HG03103 (cell line): Measurements from ENCODE around the gene TNFAIP8L3.
"Not testable (repeated sequence)": the region's sequence is repeated elsewhere in the genome, so short reads cannot be mapped to it uniquely, and the experiment has no call there.

Source experiments
- ATAC-seq: cut with Tn5 transposase; IDR thresholded peaks from one replicate; pipeline ENCODE4 v1.9.1; 2021; ENCODE audit warnings: low read depth; ENCODE audit not compliant: unreplicated experiment

TNFAIP8L3 gene

DNA sequence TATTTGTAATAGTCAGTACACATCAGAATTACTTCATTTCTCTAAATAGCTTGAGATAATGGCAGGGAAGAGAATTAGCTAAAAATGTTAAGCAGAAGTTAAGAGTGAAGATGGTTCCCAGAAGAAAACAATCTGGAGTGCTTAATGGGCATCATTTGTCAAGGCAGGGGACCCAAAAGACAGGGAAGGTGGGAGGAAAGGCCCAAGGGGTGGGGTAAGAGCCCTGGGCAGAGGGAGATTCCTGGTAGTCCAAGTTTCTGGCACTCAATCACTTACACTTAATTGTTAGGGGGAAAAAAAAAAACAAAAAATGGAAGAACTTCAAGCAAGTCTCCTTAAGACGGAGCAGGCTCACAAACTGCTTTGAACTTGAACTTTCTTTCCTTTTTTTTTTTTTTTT is 28.9 kb downstream of the TNFAIP8L3 start:
- ATAC-seq: no peak

DNA sequence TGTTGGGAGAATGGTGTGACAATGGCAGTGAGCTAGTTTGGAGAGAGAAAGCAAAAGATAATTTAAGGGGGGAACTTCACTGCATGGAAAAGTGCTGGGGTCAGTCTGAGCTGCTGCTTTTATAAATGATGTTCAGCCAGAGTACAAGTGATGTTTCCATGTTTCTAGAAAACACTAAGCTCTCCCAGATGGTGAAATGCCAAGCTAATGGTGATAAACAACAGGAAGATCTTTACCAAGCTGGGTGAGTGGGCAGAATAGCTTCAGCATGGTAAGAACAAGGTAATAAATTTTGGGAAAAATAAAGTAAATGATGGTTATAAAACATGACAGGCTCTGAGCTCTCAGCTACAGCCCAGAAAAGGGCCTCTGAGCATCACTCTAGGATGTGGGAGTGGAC is 29.4 kb downstream of the TNFAIP8L3 start:
- ATAC-seq: no peak

DNA sequence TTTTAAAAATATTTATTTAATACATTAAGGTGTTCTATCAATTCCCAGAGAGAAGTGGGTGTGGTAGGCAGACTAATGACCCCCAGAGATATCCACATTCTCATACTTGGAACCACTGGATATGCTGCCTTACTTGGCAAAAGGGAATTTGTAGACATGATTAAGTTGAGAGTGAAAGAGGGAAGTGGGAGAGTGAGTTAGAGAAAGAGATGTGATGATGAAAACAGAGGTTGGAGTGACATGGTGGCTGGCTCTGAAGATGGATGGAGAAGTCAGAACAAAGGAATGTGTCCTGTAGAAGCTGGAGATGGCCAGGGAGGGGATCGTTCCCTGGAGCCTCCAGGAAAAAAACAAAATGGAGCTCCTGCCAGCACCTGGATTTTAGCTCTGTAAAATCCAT is 32.0 kb downstream of the TNFAIP8L3 start:
- ATAC-seq: no peak

DNA sequence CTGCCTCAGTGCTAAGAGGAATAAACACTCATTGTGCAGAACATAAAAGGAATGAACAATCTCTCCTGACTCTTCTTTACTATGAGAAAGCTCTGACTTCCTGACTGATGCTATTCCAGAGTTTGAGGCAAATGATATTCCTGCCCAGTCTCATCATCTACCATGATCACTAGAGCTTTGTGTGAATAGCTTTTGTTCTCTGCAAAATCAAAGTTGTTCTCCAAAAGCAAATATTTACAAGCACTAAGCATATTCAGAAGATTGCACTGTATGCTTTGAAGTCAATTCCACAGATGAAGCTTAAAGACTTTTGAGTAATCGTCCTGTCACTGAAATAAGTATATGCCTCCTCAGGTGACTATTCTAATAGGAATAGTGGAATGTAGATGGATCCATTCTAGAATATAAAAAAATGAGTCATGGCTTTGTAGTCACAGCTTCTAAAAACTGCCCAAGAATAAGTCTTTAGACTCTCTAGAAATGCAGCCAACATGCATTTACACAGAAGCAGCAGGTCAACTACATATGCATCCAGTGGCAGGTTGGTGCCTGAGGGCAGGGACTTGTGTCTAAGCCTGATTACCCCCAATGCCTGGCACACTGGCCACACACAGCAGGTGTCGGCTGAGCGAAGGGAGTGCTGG is 34.6 kb downstream of the TNFAIP8L3 start:
- no peak for ATAC-seq

DNA sequence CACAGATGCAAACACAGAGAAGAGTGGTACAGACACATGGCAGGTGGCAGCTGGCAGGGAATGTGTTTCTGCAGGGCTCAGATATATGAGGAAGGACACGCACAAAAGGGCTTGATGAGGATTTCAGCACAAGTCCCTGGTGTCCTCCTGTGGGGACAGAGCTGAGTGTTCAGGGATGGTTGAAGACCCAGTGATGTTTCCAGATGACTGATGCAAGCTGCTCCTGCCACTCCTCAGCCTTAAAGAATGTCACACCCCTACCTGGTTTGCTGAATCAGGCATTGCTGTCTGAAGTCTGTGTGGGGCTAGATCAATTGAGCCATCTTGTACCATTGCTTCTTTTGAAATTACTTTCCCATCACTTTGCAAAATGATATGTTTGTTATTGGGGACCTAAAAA is 40.2 kb downstream of the TNFAIP8L3 start:
- no peak for ATAC-seq

DNA sequence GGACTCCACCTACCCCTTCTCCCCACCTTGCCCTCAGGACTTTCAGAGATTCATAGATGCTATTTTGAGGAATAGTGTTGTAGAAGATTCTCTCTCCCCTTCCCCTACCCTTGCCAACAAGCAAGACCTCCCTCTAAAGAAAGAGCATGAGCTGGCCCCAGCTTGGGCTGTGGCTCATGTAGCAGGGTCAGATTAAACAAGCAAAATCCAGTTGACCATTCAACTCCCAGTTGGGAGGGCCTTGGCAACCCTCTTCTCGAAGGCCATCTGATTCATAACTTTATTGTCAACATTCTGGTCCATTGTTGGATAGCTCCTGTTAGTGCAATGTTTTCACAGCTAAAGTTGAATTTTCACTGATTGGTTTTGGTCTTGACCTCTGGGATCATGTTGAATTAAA is 41.1 kb downstream of the TNFAIP8L3 start:
- no peak for ATAC-seq

DNA sequence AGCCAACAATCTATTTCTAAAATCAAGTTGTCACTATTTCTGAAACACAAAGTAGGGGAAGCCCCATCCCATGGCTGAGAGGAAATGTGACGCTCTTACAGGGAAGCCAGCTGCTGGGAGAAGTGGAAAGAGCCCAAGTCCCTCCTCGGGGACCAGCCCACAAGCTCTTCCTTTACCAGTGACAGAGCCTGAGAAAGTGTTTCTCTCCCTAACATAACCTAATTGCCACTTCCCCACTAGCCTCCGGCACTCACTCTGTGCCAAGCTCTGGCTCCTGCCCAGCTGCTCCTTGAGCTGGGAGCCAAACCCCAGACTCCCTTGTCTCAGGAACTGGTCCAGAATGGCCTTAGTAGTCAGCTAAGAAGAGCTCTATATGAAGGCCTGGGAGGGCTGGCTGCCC is 42.9 kb downstream of the TNFAIP8L3 start:
- ATAC-seq: no peak

DNA sequence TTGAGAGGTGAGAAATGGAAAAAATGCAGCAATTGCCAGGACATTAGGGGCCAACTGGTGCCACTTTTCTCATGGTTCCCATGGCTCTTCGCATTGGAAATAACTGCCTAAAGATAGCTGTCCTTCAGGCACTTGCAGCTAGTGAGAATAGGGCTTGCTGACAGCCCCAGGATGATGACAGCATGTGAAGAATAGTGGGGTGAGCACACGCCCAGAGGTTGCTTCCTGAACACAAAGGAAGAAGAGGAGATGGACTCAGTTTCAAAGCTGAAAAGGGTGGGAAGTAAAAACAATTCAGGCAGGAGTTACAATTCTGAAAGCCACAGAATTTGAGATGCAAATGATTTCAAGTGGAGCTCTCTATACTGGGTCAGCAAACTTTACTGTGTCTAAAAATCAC is 45.6 kb downstream of the TNFAIP8L3 start:
- ATAC-seq: no peak

DNA sequence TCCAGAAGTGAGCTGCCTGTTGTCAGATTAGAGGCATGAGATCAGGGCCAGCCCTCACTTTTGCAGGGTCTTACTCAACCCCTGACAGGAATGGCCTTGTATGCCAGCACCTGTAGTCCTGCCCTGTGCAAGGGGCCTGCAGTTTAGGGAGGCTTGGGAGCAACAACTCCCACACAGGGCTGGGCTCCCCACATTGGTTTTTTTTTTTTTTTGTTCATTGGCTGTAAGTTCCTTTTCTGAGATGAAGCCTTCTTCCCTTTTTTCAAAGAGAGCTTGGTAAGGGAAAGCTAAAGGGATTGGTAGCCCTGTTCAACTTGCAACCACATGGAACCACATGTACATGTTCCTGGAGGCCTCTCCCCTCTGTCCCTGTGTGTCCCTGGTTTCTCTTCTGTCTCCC is 46.4 kb downstream of the TNFAIP8L3 start:
- ATAC-seq: no peak

DNA sequence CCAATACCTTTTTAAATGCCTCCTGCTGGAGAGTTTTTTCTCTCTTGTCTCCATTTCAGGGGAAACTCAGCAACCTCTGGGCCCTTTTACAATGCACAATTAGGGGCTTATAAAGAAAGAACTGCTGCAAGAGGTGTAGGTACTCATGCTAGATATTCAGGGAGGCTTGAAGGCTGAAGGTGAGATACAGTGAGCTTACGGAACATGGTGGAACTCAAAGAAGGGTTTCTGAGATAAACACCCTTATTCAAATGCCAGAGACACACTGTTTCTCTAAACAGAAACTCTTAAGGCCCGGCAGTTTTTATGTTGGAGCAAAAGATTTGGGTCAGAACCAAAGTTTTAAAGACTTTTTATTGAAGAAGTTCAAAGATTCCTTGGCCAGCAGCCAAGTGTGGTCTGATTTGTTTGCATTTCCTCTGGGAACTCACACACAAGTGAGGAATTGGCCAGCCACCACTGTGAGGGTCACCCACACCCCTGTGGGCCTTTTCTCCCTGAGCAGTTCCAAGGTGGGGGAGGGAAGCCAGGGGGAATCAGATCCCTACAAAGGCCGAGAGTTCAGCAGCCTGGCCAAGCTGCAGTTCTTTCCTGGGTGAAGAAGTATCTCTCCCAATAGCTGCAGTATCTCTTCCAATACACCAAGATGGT is 47.8 kb downstream of the TNFAIP8L3 start:
- no peak for ATAC-seq

DNA sequence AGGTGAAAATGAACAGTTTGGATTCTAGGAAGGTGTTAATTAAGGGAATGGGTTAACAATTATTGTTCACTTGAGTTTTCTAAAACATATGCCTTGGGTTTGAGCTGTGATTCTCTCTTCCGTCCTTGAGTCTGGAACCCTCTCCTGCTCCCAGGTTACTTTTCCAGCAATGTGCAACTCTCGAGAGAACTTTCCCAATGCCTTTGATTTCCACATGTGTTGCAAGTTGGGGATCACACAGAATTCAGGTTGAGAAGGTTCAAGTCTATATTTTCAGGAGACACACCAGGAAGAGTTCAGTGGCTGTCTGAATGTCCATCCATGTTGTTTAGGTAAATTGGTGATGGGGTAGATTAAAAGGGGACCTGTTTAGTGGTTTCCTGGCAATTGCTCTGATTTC is 48.7 kb downstream of the TNFAIP8L3 start:
- ATAC-seq: no peak

DNA sequence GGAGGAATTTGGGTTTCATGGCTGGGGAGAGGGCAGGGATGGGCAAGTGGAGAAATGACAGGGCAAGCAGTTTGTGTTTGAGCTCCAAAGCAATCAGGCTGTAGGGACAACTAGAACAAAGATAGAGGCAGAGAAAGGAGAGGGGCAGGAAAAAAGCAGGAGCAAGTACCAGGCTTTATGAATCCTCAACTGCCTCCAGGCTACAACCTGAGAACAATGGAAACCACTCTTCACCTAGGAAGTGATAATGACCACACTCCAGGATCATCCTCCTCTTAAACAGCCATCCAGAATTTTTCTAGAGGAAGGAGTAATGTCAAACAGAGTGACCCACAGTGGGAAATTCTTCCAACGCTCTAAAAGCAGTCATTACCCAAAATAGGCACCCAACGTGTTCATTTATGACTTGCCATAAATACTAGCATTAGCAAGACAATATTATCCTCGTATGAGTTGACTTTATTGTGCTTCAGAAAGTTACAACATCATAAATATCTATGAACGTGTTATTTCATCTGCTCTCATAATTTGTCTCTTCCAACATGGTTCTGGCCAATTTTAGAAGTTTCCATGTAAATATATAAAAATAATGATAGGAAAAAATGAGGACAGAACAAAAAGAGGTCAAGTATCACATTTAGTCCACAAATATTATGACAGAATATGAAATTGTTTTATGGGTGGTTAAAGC is 50.5 kb downstream of the TNFAIP8L3 start:
- no peak for ATAC-seq

DNA sequence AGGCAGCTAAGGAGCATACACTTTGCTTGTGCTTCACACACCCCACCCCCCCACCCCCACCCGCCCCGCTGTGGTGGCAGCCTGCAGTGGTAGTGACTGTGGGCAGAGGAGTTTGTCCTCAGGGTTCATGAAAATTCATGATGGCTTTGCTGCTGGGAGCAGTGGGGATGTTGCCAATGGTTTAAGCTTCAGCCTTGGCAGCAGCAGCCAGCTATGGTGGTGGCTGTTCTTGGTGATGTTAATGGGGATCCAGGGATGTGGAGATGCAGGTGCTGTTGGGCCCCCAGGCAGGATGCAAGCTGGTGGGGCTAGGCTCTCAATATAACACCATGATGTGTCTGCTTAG is 55.8 kb downstream of the TNFAIP8L3 start:
- ATAC-seq: no peak

DNA sequence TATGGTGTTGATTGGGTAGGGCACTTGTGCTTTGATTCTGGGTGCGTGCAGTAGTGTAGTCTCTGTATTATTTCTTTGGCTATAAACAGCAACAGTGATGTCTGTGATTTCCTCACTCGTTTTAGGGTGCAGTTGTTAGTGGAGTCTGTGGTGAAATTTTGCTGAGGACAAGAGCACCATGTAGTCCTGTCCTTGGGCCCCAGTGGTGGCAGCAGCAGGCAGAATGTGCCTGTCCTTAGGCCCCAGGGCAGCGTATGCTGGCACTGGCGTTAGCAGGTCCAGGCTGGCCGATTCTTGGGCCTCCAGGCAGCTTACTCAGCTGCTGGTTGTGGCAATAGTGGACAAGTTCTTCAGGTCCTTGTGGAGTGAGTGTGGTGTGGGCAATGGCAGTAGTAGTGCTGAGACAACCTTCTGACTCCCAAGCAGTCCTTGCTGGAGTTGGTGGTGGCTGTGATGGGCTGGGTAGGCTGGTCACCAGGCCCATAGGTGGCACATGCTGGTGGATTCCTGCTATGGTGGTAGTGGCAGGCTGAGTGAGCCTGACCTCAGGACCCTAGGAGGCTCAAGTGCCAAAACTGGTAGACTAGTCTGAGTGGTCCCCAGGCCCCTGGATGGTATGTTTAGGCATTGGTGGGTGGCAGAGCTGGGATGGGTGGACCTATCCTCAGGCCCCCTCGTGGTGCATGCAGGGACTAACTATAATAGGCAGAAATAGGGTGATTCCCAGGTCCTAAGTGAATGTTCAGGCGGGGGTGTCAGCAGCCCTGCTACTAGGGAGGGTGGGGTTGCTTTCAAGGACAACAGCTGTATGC is 56.3 kb downstream of the TNFAIP8L3 start:
- no peak for ATAC-seq

DNA sequence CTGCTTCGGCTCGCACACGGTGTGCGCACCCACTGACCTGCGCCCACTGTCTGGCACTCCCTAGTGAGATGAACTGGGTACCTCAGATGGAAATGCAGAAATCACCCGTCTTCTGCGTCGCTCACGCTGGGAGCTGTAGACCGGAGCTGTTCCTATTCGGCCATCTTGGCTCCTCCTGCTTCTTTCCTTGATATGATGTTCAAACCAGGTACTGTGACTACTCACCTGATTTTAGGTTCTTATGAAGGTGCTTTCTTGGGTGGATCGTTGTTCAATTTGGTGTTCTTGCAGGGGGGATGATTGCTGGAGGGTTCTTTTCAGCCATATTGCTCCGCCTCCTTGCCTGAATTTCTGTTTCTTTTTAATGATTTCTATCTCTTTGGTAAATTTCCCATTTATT is 57.2 kb downstream of the TNFAIP8L3 start:
- ATAC-seq: not testable (repeated sequence)

DNA sequence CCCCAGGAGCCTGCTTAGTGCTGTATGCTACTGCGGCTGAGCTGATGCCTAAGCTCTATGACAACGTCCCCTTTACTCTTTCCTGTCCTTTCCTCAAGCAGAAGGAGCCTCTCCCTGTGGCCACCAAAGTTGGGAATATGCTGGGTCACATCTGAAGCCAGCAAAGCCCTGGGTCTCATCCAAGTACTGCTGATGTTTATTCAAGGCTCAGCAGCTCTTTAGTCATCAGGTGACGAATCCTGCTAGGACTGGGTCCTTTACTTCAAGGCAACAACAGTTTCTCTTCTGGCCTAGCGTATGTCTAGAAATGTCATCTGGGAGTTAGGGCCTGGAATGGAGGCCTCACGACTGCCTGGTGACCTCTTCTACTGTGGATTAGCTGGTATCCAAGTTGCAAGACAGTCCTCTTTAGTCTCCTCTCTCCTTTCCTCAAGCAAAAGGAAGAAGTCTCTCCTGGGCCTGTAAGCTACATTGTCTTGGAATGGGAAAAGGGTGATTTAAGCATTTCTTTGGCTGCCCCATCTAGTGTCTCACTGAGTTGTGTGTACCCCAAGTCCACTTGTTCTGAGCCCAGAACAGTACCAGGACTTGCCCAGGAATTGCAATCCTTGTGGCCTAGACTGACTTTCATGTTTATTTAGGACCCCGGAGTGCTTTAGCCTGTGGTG is 63.9 kb downstream of the TNFAIP8L3 start:
- no peak for ATAC-seq

DNA sequence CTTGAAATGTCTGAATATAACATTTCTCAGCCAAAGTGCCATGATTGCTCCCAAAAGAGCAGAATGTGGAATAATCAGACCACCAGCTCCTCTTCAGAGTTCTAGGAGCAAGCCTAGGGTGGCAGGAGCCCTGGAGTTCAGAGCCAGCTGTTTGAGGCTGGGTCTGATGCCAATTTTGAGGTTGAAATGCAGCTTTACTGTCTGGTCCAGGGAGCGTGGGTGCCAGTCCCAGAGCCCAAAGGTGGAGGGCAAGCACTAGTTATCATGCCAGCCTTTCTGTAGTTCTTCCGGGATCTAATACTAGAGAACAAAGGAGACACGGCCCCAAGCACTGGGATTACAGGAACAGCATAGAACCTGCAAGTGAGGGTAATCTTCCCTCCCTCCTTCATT is 69.3 kb downstream of the TNFAIP8L3 start:
- ATAC-seq: no peak

DNA sequence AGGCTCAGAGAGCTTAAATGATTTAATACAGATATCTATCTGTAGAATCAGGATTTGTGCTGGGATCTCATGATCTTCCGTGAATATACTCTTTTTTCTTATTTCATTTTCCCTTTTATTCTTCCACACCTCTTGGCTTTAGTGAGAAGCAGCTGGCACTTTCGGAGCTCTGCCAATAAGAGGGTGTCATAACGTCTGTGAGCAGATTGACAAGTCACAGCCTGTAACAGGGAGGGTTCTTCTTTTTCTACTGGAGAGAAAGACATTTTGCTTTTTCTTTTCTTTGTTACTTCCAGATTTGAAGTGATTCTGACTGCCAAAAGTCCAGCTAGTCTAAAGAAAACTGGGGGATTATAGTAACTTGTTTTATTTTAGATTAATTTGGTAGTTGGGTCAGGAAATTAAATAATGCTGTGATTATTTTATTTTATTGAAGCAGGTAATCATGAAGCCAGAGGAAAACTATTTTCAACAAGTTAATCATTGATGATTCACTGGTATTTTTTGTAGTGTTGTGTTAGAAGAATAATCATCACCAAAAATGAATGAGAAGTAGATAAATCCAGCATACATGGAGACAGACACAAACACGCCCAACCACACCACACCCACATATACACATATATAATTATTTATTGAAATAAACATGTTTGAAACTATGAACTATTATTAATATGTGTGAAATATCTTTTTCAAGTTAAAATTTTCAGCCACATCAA is 69.8 kb downstream of the TNFAIP8L3 start:
- ATAC-seq: no peak

DNA sequence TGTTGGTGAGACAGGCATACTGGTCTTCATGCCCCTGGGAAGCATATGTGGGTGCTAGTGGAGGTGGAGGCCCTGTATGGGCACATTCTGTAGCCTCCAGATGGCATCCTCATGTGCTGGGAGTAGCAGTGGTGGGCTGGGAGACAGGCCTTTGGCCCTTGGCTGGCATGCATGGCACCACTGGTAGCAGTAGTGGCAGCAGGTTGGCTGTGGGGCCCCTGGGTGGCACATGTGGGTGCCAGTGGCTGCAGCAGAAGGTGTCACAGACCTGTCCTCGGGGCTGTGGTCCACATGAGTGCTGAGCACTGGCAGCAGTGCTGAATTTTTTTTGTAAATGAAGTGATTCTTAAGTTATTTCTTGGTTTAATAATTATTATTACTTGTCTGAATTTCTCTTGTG is 71.2 kb downstream of the TNFAIP8L3 start:
- no peak for ATAC-seq

DNA sequence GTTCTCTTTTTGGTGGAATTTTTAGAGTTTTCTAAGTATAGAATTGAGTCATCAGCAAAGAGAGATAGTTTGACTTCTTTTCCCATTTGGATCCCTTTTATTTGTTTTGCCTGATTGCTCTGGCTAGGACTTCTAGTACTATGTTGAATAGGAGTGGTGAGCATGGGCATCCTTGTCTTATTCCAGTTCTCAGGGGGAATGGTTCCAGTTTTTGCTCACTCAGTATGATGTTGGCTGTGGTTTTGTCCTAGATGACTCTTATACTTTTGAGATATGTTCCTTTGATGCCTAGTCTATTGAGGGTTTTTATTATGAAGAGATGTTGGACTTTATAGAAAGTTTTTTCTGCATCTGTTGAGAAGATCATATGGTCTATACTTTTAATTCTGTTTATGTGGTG is 72.5 kb downstream of the TNFAIP8L3 start:
- no peak for ATAC-seq
